ENCODE measurements around the gene AMOTL2.

DNA sequence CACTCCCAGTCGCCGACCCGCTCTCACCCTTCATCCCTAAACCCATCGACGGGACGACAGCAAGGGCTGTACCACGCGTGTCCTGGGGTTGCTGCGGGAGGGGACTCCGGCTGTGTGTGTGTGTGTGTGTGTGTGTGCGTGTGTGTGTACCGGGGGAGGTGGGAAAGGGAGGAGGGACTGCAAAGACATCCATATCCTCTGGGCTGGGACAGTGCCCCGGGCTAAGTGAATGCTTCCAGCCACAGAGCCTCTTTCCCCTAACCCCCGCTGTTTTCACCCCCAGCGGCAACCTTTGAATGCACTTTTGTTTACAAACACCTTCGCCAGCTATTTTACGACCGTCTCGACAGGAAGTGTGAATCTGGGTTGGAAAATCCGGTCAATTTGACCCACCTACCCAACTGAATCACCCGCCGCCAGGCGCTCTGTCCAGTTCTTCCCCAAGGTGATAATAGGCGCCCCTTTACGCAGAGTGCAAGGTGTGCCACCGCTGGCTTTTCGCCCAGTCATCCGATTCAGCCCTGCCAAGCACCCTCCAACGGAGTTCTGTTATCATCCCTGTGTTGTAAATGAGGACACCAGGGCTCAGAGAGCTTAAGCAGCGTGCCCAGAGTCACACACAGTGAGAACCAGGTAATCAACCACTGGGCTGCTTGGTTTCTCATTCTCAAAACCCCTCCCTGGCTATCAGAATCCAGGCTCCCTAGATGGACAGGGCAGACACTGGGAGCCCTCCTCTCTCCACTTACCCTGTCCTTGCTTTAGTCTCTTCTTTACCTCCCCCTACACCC is 739 bp upstream of the AMOTL2 start:
- TF ChIP-seq POLR2AphosphoS5 (IDR thresholded peaks at IDR 0.05; ENCODE audit: low read depth, low read length) (no peak), TAF1 (IDR thresholded peaks at IDR 0.05; ENCODE audit: borderline replicate concordance, insufficient read depth, low read length) (no peak), SIN3A (IDR thresholded peaks at IDR 0.05; ENCODE audit: borderline replicate concordance, insufficient read depth, low read length) (no peak)
- TF ChIP-seq, protein P1, sequence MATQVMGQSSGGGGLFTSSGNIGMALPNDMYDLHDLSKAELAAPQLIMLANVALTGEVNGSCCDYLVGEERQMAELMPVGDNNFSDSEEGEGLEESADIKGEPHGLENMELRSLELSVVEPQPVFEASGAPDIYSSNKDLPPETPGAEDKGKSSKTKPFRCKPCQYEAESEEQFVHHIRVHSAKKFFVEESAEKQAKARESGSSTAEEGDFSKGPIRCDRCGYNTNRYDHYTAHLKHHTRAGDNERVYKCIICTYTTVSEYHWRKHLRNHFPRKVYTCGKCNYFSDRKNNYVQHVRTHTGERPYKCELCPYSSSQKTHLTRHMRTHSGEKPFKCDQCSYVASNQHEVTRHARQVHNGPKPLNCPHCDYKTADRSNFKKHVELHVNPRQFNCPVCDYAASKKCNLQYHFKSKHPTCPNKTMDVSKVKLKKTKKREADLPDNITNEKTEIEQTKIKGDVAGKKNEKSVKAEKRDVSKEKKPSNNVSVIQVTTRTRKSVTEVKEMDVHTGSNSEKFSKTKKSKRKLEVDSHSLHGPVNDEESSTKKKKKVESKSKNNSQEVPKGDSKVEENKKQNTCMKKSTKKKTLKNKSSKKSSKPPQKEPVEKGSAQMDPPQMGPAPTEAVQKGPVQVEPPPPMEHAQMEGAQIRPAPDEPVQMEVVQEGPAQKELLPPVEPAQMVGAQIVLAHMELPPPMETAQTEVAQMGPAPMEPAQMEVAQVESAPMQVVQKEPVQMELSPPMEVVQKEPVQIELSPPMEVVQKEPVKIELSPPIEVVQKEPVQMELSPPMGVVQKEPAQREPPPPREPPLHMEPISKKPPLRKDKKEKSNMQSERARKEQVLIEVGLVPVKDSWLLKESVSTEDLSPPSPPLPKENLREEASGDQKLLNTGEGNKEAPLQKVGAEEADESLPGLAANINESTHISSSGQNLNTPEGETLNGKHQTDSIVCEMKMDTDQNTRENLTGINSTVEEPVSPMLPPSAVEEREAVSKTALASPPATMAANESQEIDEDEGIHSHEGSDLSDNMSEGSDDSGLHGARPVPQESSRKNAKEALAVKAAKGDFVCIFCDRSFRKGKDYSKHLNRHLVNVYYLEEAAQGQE (IDR thresholded peaks at IDR 0.05; ENCODE audit: insufficient read depth in 1 of 2, low read depth in 2 of 2, low read length in 2 of 2): no peak

Data from PFSK-1 (cell line).